NCI-H510A (cell line): ENCODE results near the gene MAMDC2.

Experiments
- DNase-seq: peaks from one replicate; lab custom pipeline; 2025; lab: John Stamatoyannopoulos, UW

Gene MAMDC2

GRCh38 chr9:70043689-70044489, at the start of gene MAMDC2:
Gene MAMDC2, plus strand, starts transcription at chr9:70043848. Its CDS starts 350 bp downstream, at chr9:70044198.
- DNase-seq = no peak

GRCh38 chr9:69995846-69996245, 47.8 kb upstream of the MAMDC2 start:
- DNase-seq = no peak

GRCh38 chr9:69996967-69997366, 46.7 kb upstream of the MAMDC2 start:
- no peak for DNase-seq

- no peak for DNase-seq
Observed at GRCh38 chr9:69997524-69997923, 46.1 kb upstream of the MAMDC2 start.

- no peak for DNase-seq
Observed at GRCh38 chr9:69999315-69999714, 44.3 kb upstream of the MAMDC2 start.

- DNase-seq = no peak
Observed at GRCh38 chr9:70000469-70000868, 43.2 kb upstream of the MAMDC2 start.

GRCh38 chr9:70003901-70004714, 39.5 kb upstream of the MAMDC2 start:
- no peak for DNase-seq

- no peak for DNase-seq
Observed at GRCh38 chr9:70006306-70006705, 37.3 kb upstream of the MAMDC2 start.

- DNase-seq = no peak
Observed at GRCh38 chr9:70007831-70008230, 35.8 kb upstream of the MAMDC2 start.

GRCh38 chr9:70010015-70010414, 33.6 kb upstream of the MAMDC2 start:
- DNase-seq = no peak

- no peak for DNase-seq
Observed at GRCh38 chr9:70011366-70011765, 32.3 kb upstream of the MAMDC2 start.

- no peak for DNase-seq
Observed at GRCh38 chr9:70012569-70012968, 31.1 kb upstream of the MAMDC2 start.

- DNase-seq = peak; percentile 37
Observed at GRCh38 chr9:70013598-70014196, 30.0 kb upstream of the MAMDC2 start.

GRCh38 chr9:70015099-70015498, 28.5 kb upstream of the MAMDC2 start:
- no peak for DNase-seq

GRCh38 chr9:70020217-70020616, 23.4 kb upstream of the MAMDC2 start:
- no peak for DNase-seq

- no peak for DNase-seq
Observed at GRCh38 chr9:70020991-70021571, 22.6 kb upstream of the MAMDC2 start.

- DNase-seq = no peak
Observed at GRCh38 chr9:70028287-70028686, 15.4 kb upstream of the MAMDC2 start.

- DNase-seq = no peak
Observed at GRCh38 chr9:70030156-70030555, 13.5 kb upstream of the MAMDC2 start.

GRCh38 chr9:70031141-70031545, 12.5 kb upstream of the MAMDC2 start:
- DNase-seq = no peak

GRCh38 chr9:70034271-70034711, 9.4 kb upstream of the MAMDC2 start:
- no peak for DNase-seq

GRCh38 chr9:70035691-70036090, 8.0 kb upstream of the MAMDC2 start:
- DNase-seq = no peak

- no peak for DNase-seq
Observed at GRCh38 chr9:70036641-70037040, 7.0 kb upstream of the MAMDC2 start.
